ENCODE results near the gene NTSR2. TPM values are rescaled to one million over a fixed set of nuclear protein-coding genes. Genes with fewer than 3 reads are reported as not detected.

Gene NTSR2
- total RNA-seq, 1 experiment from 2014 or later, result not detected

GRCh38 chr2:11621410-11621809 is 48.6 kb downstream of the NTSR2 start:
- no peaks in the 10 kb centered on the region for H3K36me3 ChIP-seq (ENCODE audit: low read depth, low read length)
- intact Hi-C loops (cut with micrococcal nuclease), result no loop called here
- ChIA-PET CTCF (no interaction called here), POLR2A (ENCODE audit: unreplicated experiment) (no interaction called here)
- no peaks in the 10 kb centered on the region for H3K9me3 ChIP-seq (ENCODE audit: low read length)
- TF ChIP-seq CTCF (conservative IDR thresholded peaks at IDR 0.05; ENCODE audit: low read depth, low read length) (no peak), EZH2 (IDR thresholded peaks at IDR 0.05; ENCODE audit: low read length, unreplicated experiment) (no peak), EZH2phosphoT487 (IDR thresholded peaks at IDR 0.05; ENCODE audit: borderline replicate concordance, low read length) (no peak)
- DNase-seq (no peak), ATAC-seq (no peak)
- H3K79me2 ChIP-seq (ENCODE audit: low read length), result no peaks in the 10 kb centered on the region
- H3K4me2 ChIP-seq (ENCODE audit: low read length), result no peak overlapping the region
- no peak overlapping the region for H3K27ac ChIP-seq (ENCODE audit: low read length)
- H3K9ac ChIP-seq (ENCODE audit: low read length), result no peak overlapping the region
- H2AFZ ChIP-seq (ENCODE audit: low read length), result no peak overlapping the region
- no peaks in the 10 kb centered on the region for H4K20me1 ChIP-seq (ENCODE audit: low read length)
- H3K4me3 ChIP-seq (ENCODE audit: low read length), result no peak overlapping the region
- no peaks in the 10 kb centered on the region for H3K9me2 ChIP-seq (replicated peaks; ENCODE audit: low read length)
- no TSS peak for BruUV-seq (replicated peaks)
- H3K27me3 ChIP-seq (ENCODE audit: low read length), result 0 out of 2 replicates have a peak, but pooled peaks cover 7% of the 10 kb centered on the region
- H3F3A ChIP-seq (ENCODE audit: low read length, unreplicated experiment), result no peaks in the 10 kb centered on the region
- H3K4me1 ChIP-seq (ENCODE audit: insufficient read depth, low read length), result no peaks in the 10 kb centered on the region

DNA sequence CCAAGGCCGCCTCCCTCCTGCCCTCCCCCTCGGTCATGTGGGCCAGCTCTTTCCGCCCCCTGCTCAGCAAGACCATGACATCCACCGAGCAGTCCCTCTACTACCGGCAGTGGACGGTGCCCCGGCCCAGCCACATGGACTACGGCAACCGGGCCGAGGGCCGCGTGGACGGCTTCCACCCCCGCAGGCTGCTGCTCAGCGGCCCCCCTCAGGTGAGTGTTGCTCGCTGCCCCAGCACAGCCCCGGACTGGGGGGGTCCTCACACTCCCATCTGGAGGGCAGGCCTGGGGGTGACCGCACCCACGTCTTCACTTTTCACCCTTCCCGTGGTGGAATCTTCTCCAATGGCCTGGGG is 51.3 kb downstream of the NTSR2 start:
- DNase-seq (no peak), ATAC-seq (no peak)
- Histone ChIP-seq H3K27ac (ENCODE audit: low read length) (no peak overlapping the region), H3K9me2 (replicated peaks; ENCODE audit: low read length) (no peaks in the 10 kb centered on the region), H2AFZ (ENCODE audit: low read length) (no peak overlapping the region), H3K9ac (ENCODE audit: low read length) (no peak overlapping the region), H4K20me1 (ENCODE audit: low read length) (no peaks in the 10 kb centered on the region), H3K27me3 (ENCODE audit: low read length) (0 out of 2 replicates have a peak, but pooled peaks cover 7% of the 10 kb centered on the region), H3K79me2 (ENCODE audit: low read length) (no peaks in the 10 kb centered on the region), H3K9me3 (ENCODE audit: low read length) (no peaks in the 10 kb centered on the region), H3F3A (ENCODE audit: low read length, unreplicated experiment) (no peaks in the 10 kb centered on the region), H3K4me2 (ENCODE audit: low read length) (no peak overlapping the region), H3K36me3 (ENCODE audit: low read depth, low read length) (no peaks in the 10 kb centered on the region), H3K4me3 (ENCODE audit: low read length) (no peak overlapping the region), H3K4me1 (ENCODE audit: insufficient read depth, low read length) (no peaks in the 10 kb centered on the region)
- BruUV-seq (replicated peaks), result no TSS peak
- TF ChIP-seq CTCF (conservative IDR thresholded peaks at IDR 0.05; ENCODE audit: low read depth, low read length) (no peak), EZH2phosphoT487 (IDR thresholded peaks at IDR 0.05; ENCODE audit: borderline replicate concordance, low read length) (no peak), EZH2 (IDR thresholded peaks at IDR 0.05; ENCODE audit: low read length, unreplicated experiment) (no peak)
- ChIA-PET POLR2A (ENCODE audit: unreplicated experiment) (no interaction called here), CTCF (no interaction called here)
- intact Hi-C loops (cut with micrococcal nuclease), result no loop called here

- ATAC-seq (no peak), DNase-seq (no peak)
- H3K9me3 ChIP-seq (ENCODE audit: low read length), result no peaks in the 10 kb centered on the region
- no peaks in the 10 kb centered on the region for H3F3A ChIP-seq (ENCODE audit: low read length, unreplicated experiment)
- H3K27me3 ChIP-seq (ENCODE audit: low read length), result 0 out of 2 replicates have a peak, but pooled peaks cover 7% of the 10 kb centered on the region
- H3K4me3 ChIP-seq (ENCODE audit: low read length), result no peak overlapping the region
- no peaks in the 10 kb centered on the region for H3K79me2 ChIP-seq (ENCODE audit: low read length)
- no peak overlapping the region for H3K4me2 ChIP-seq (ENCODE audit: low read length)
- H3K27ac ChIP-seq (ENCODE audit: low read length), result no peak overlapping the region
- no TSS peak for BruUV-seq (replicated peaks)
- ChIA-PET POLR2A (ENCODE audit: unreplicated experiment) (no interaction called here), CTCF (no interaction called here)
- H2AFZ ChIP-seq (ENCODE audit: low read length), result no peak overlapping the region
- no peak overlapping the region for H3K9ac ChIP-seq (ENCODE audit: low read length)
- H3K9me2 ChIP-seq (replicated peaks; ENCODE audit: low read length), result no peaks in the 10 kb centered on the region
- intact Hi-C loops (cut with micrococcal nuclease), result no loop called here
- H4K20me1 ChIP-seq (ENCODE audit: low read length), result no peaks in the 10 kb centered on the region
- TF ChIP-seq EZH2phosphoT487 (IDR thresholded peaks at IDR 0.05; ENCODE audit: borderline replicate concordance, low read length) (no peak), CTCF (conservative IDR thresholded peaks at IDR 0.05; ENCODE audit: low read depth, low read length) (no peak), EZH2 (IDR thresholded peaks at IDR 0.05; ENCODE audit: low read length, unreplicated experiment) (no peak)
- no peaks in the 10 kb centered on the region for H3K36me3 ChIP-seq (ENCODE audit: low read depth, low read length)
- H3K4me1 ChIP-seq (ENCODE audit: insufficient read depth, low read length), result no peaks in the 10 kb centered on the region
These were observed 51.8 kb downstream of the NTSR2 start for GRCh38 chr2:11617984-11618707.

Data from PC-3 (cell line).